ENCODE results near the gene EPHB4.

The EPHB4 gene

GRCh38 chr7:100867040-100867775 is 39.9 kb upstream of the EPHB4 start, which contains the start of gene TRIP6:
TRIP6 (plus strand) TSS chr7:100867387; CDS start chr7:100867498, 111 bp downstream.
- H4K20me1 ChIP-seq (ENCODE audit: insufficient read depth, low read length) = no peaks in the 10 kb centered on the region
- H3F3A ChIP-seq (ENCODE audit: insufficient read depth, low read length) = no peaks in the 10 kb centered on the region
- H2AFZ ChIP-seq (ENCODE audit: low read length) = peak within 1 kb of the TSS; percentile 58; the same call in 1 of the 2 replicates
- H3K27me3 ChIP-seq (replicated peaks; ENCODE audit: insufficient read depth, low read length) = no peaks in the 10 kb centered on the region
- H3K4me1 ChIP-seq (ENCODE audit: low read length) = no peaks in the 10 kb centered on the region
- no peaks in the 10 kb centered on the region for H3K9me3 ChIP-seq (replicated peaks; ENCODE audit: insufficient read depth, low read length)
- H3K4me3 ChIP-seq (ENCODE audit: low read length) = peak within 1 kb of the TSS; percentile 29; the same call in 1 of the 2 replicates
- no peaks in the 10 kb centered on the region for H3K36me3 ChIP-seq (replicated peaks; ENCODE audit: insufficient read depth, low read length)
- DNase-seq = no peak
- peak within 1 kb of the TSS; percentile 54; the same call in 1 of the 2 replicates for H3K4me2 ChIP-seq (ENCODE audit: low read depth, low read length)
- H3K27ac ChIP-seq (ENCODE audit: low read length) = no peak within 1 kb of the TSS
- TF ChIP-seq, protein P1, sequence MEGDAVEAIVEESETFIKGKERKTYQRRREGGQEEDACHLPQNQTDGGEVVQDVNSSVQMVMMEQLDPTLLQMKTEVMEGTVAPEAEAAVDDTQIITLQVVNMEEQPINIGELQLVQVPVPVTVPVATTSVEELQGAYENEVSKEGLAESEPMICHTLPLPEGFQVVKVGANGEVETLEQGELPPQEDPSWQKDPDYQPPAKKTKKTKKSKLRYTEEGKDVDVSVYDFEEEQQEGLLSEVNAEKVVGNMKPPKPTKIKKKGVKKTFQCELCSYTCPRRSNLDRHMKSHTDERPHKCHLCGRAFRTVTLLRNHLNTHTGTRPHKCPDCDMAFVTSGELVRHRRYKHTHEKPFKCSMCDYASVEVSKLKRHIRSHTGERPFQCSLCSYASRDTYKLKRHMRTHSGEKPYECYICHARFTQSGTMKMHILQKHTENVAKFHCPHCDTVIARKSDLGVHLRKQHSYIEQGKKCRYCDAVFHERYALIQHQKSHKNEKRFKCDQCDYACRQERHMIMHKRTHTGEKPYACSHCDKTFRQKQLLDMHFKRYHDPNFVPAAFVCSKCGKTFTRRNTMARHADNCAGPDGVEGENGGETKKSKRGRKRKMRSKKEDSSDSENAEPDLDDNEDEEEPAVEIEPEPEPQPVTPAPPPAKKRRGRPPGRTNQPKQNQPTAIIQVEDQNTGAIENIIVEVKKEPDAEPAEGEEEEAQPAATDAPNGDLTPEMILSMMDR (IDR thresholded peaks at IDR 0.05; ENCODE audit: low read length) = no peak
- TF ChIP-seq EZH2phosphoT487 (IDR thresholded peaks at IDR 0.05; ENCODE audit: low read length) (no peak), EZH2 (optimal IDR thresholded peaks at IDR 0.05; ENCODE audit: low read depth, low read length) (no peak)
- peak within 1 kb of the TSS; percentile 44; the same call in 1 of the 2 replicates for H3K9ac ChIP-seq (ENCODE audit: low read length)
- no peaks in the 10 kb centered on the region for H3K9me2 ChIP-seq (replicated peaks; ENCODE audit: insufficient read depth, low read length)
- no peaks in the 10 kb centered on the region for H3K79me2 ChIP-seq (ENCODE audit: low read length)

DNA sequence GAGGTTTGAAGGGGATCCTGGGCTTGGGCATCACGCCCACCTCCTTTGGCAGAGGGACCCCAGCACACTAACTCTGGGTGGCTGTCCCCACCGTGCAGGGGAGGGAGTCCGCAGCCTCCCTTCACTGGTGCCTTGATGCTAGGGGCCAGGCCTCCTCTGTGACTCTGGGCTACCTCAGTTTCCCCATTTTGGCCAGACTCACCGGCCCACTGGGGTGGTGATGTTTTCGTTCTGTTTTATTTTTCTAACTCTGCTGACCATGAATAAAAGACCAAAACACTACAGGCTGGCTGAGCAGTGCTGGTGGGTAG is 39.4 kb upstream of the EPHB4 start:
- H3K9me3 ChIP-seq (replicated peaks; ENCODE audit: insufficient read depth, low read length) = no peaks in the 10 kb centered on the region
- peak overlapping the region; percentile 29; the same call in 1 of the 2 replicates for H3K4me3 ChIP-seq (ENCODE audit: low read length)
- peak overlapping the region; percentile 54; the same call in 1 of the 2 replicates for H3K4me2 ChIP-seq (ENCODE audit: low read depth, low read length)
- no peak for DNase-seq
- H3K36me3 ChIP-seq (replicated peaks; ENCODE audit: insufficient read depth, low read length) = no peaks in the 10 kb centered on the region
- H3K27me3 ChIP-seq (replicated peaks; ENCODE audit: insufficient read depth, low read length) = no peaks in the 10 kb centered on the region
- no peaks in the 10 kb centered on the region for H3K9me2 ChIP-seq (replicated peaks; ENCODE audit: insufficient read depth, low read length)
- no peaks in the 10 kb centered on the region for H4K20me1 ChIP-seq (ENCODE audit: insufficient read depth, low read length)
- H3F3A ChIP-seq (ENCODE audit: insufficient read depth, low read length) = no peaks in the 10 kb centered on the region
- TF ChIP-seq EZH2 (optimal IDR thresholded peaks at IDR 0.05; ENCODE audit: low read depth, low read length) (no peak), EZH2phosphoT487 (IDR thresholded peaks at IDR 0.05; ENCODE audit: low read length) (no peak)
- TF ChIP-seq, protein P1 (IDR thresholded peaks at IDR 0.05; ENCODE audit: low read length) = no peak
- no peaks in the 10 kb centered on the region for H3K79me2 ChIP-seq (ENCODE audit: low read length)
- no peaks in the 10 kb centered on the region for H3K4me1 ChIP-seq (ENCODE audit: low read length)
- H2AFZ ChIP-seq (ENCODE audit: low read length) = peak overlapping the region; percentile 58; the same call in 1 of the 2 replicates
- peak overlapping the region; percentile 44; the same call in 1 of the 2 replicates for H3K9ac ChIP-seq (ENCODE audit: low read length)
- no peak overlapping the region for H3K27ac ChIP-seq (ENCODE audit: low read length)

DNA sequence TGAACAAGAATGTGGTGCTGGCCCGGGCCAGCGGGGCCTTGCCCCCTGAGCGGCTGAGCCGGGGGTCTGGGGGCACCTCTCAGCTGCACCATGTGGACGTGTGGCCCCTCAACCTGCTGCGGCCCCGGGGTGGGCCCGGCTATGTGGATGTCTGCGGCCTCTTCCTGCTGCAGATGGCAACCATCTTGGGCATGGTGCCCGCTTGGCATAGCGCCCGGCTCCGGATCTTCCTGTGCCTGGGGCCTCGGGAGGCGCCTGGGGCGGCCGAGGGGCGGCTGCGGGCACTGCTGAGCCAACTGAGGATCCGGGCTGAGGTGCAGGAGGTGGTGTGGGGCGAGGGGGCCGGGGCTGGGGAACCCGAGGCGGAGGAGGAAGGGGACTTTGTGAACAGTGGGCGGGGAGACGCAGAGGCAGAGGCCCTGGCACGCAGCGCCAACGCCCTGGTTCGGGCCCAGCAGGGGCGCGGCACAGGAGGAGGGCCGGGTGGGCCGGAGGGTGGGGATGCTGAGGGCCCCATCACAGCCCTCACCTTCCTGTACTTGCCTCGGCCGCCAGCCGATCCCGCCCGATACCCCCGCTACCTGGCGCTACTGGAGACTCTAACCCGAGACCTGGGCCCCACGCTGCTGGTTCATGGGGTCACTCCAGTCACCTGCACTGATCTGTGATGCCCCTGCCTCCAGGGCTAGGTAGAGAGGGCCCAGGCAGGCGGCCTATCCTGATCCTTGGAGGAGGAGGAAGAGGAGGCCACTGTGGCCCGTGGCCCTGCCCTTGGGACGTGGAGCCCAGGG is 38.8 kb upstream of the EPHB4 start:
- no peak overlapping the region for H3K4me3 ChIP-seq (ENCODE audit: low read length)
- TF ChIP-seq EZH2 (optimal IDR thresholded peaks at IDR 0.05; ENCODE audit: low read depth, low read length) (no peak), EZH2phosphoT487 (IDR thresholded peaks at IDR 0.05; ENCODE audit: low read length) (no peak)
- TF ChIP-seq, protein P1 (IDR thresholded peaks at IDR 0.05; ENCODE audit: low read length) = no peak
- no peaks in the 10 kb centered on the region for H3K4me1 ChIP-seq (ENCODE audit: low read length)
- H2AFZ ChIP-seq (ENCODE audit: low read length) = no peak overlapping the region
- no peak for DNase-seq
- H3F3A ChIP-seq (ENCODE audit: insufficient read depth, low read length) = no peaks in the 10 kb centered on the region
- H3K9me3 ChIP-seq (replicated peaks; ENCODE audit: insufficient read depth, low read length) = no peaks in the 10 kb centered on the region
- no peaks in the 10 kb centered on the region for H3K9me2 ChIP-seq (replicated peaks; ENCODE audit: insufficient read depth, low read length)
- 0 out of 2 replicates have a peak overlapping the region, but pooled peaks have one; percentile 54 for H3K4me2 ChIP-seq (ENCODE audit: low read depth, low read length)
- no peaks in the 10 kb centered on the region for H4K20me1 ChIP-seq (ENCODE audit: insufficient read depth, low read length)
- no peaks in the 10 kb centered on the region for H3K79me2 ChIP-seq (ENCODE audit: low read length)
- H3K27me3 ChIP-seq (replicated peaks; ENCODE audit: insufficient read depth, low read length) = no peaks in the 10 kb centered on the region
- no peaks in the 10 kb centered on the region for H3K36me3 ChIP-seq (replicated peaks; ENCODE audit: insufficient read depth, low read length)
- no peak overlapping the region for H3K9ac ChIP-seq (ENCODE audit: low read length)
- no peak overlapping the region for H3K27ac ChIP-seq (ENCODE audit: low read length)

All from MM.1S (cell line).